ENCODE measurements around the gene KCNAB1. TPM values are rescaled to one million over a fixed set of nuclear protein-coding genes. Genes with fewer than 3 reads are reported as not detected.

KCNAB1 gene
- total and polyA plus RNA-seq, 2 of the 8 experiments (the other 6 are each of a cell fraction or from before 2014, with no cell fraction given) = 0.51 to 2.3 TPM

DNA sequence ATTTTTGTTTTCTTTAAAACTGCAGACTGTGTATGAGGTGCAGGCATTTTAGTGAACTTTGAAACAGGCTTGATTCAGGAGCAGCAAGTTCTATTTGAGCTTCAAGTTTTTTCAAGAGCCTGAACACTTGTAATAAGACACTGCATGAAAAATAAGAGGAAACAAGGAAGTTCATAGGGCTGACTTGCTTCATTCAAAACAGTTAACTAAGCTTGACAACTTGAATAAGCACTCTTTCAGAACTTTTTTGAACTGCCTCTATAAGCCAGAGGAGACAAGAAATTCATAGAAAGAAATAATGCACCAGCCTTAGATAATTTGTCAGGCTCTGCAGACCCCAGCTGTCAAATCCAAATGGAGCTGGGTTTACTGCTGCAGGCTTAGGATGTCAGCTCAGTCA lies 304.4 kb downstream of the KCNAB1 start:
- Histone ChIP-seq H3K27ac (ENCODE audit: low read depth, low read length) (no peak overlapping the region), H3K4ac (replicated peaks; ENCODE audit: insufficient read length, low read depth, low read length) (no peak overlapping the region), H3K14ac (ENCODE audit: insufficient read length) (no peak overlapping the region), H4K20me1 (replicated peaks in 1 of 2; ENCODE audit: control insufficient read depth in 1 of 2, insufficient read depth in 2 of 2, low read length in 2 of 2) (no peaks in the 10 kb centered on the region), H2BK15ac (ENCODE audit: low read length) (no peak overlapping the region), H3K36me3 (ENCODE audit: control insufficient read depth in 2 of 4, insufficient read depth in 4 of 4, low read length in 3 of 4) (no peaks in the 10 kb centered on the region), H2AK5ac (ENCODE audit: low read depth, low read length) (no peak overlapping the region), H3K23me2 (ENCODE audit: low read depth, low read length) (no peaks in the 10 kb centered on the region), H4K5ac (ENCODE audit: insufficient read length, low read depth, low read length) (no peak overlapping the region), H2BK120ac (replicated peaks; ENCODE audit: low read depth, low read length) (no peak overlapping the region), H3K79me1 (ENCODE audit: low read depth, low read length) (no peaks in the 10 kb centered on the region), H3K4me1 (replicated peaks in 1 of 4; ENCODE audit: control insufficient read depth in 3 of 4, insufficient read depth in 4 of 4, low read length in 3 of 4) (no peaks in the 10 kb centered on the region), H4K91ac (replicated peaks; ENCODE audit: insufficient read length, low read length) (no peak overlapping the region), H3K9ac (replicated peaks in 1 of 4; ENCODE audit: extremely low read depth in 1 of 4, low read depth in 3 of 4, low read length in 3 of 4) (no peak overlapping the region), H2BK12ac (ENCODE audit: low read depth, low read length) (no peak overlapping the region), H3K4me3 (ENCODE audit: extremely low read depth in 1 of 4, insufficient read depth in 2 of 4, low read depth in 3 of 4, low read length in 4 of 4) (no peak overlapping the region), H3K9me3 (ENCODE audit: insufficient read depth in 2 of 2, low read depth in 1 of 2, low read length in 1 of 2) (no peaks in the 10 kb centered on the region; a peak in 1 of 4 replicates), H3K27me3 (replicated peaks in 1 of 4; ENCODE audit: control insufficient read depth in 3 of 4, extremely low read depth in 1 of 4, insufficient read depth in 3 of 4, low read length in 3 of 4) (no peaks in the 10 kb centered on the region), H3K18ac (ENCODE audit: extremely low read depth, low read length) (no peak overlapping the region), H2BK5ac (ENCODE audit: low read depth, low read length) (no peak overlapping the region), H4K8ac (ENCODE audit: extremely low read depth, insufficient read depth, low read length) (no peak overlapping the region), H3K4me2 (ENCODE audit: insufficient read depth in 1 of 2, low read depth in 2 of 2, low read length in 2 of 2) (no peak overlapping the region), H2BK20ac (ENCODE audit: low read length) (no peak overlapping the region), H3K56ac (replicated peaks; ENCODE audit: insufficient read length, low read depth, low read length) (no peak overlapping the region), H2AFZ (ENCODE audit: low read length) (no peak overlapping the region), H3K79me2 (ENCODE audit: control insufficient read depth in 1 of 2, insufficient read depth in 2 of 2, low read length in 2 of 2) (no peaks in the 10 kb centered on the region), H3K23ac (ENCODE audit: insufficient read length) (no peak overlapping the region)
- POLR2A ChIA-PET (ENCODE audit: partially characterized antibody) = interaction anchor here (0.6 to 0.8 kb wide), 2 partner anchors 110 to 125 kb away, joined by 3 to 4 read pairs; no protein-coding TSS in a partner anchor
- CTCF ChIA-PET (ENCODE audit: partially characterized antibody) = interaction anchor here (1.0 to 4.2 kb wide), 7 partner anchors 9 to 273 kb away, joined by 3 to 20 read pairs (median 5); no protein-coding TSS in a partner anchor
- DNase-seq (ENCODE audit: low read depth in 1 of 2, low spot score in 2 of 2) (no peak), FAIRE-seq (no peak)
- TF ChIP-seq CHD2 (IDR thresholded peaks at IDR 0.05; ENCODE audit: low read length) (no peak), BRCA1 (IDR thresholded peaks at IDR 0.05; ENCODE audit: low read depth, low read length) (no peak), HDAC2 (IDR thresholded peaks at IDR 0.05; ENCODE audit: borderline replicate concordance in 1 of 2, low read depth in 2 of 2, low read length in 2 of 2) (no peak), RNF2 (IDR thresholded peaks at IDR 0.05; ENCODE audit: borderline replicate concordance, low read depth, low read length, missing control alignments, poor library complexity, severe bottlenecking) (no peak), RBBP5 (IDR thresholded peaks at IDR 0.05; ENCODE audit: borderline replicate concordance, low read depth, low read length) (no peak), POU5F1 (IDR thresholded peaks at IDR 0.05; ENCODE audit: low read depth, low read length) (no peak), CBX8 (IDR thresholded peaks at IDR 0.05; ENCODE audit: borderline replicate concordance, low read depth, low read length) (no peak), CREB1 (IDR thresholded peaks at IDR 0.05) (no peak), EGR1 (IDR thresholded peaks at IDR 0.05; ENCODE audit: borderline replicate concordance, low read depth, low read length) (no peak), YY1 (IDR thresholded peaks at IDR 0.05; ENCODE audit: low read depth, low read length) (no peak), CBX5 (IDR thresholded peaks at IDR 0.05; ENCODE audit: low read depth, low read length) (no peak), KDM1A (IDR thresholded peaks at IDR 0.05; ENCODE audit: borderline replicate concordance, low read length) (no peak), EZH2 (IDR thresholded peaks at IDR 0.05; ENCODE audit: low read depth, low read length, severe bottlenecking) (no peak), NRF1 (IDR thresholded peaks at IDR 0.05; ENCODE audit: low read depth, low read length) (no peak), KDM5A (IDR thresholded peaks at IDR 0.05; ENCODE audit: low read length) (no peak)

All from H1 (cell line).